GM12891 (cell line): Measurements from ENCODE around the gene MUC5AC.
"Not testable (repeated sequence)": the region's sequence is repeated elsewhere in the genome, so short reads cannot be mapped to it uniquely, and the experiment has no call there.

ENCODE experiments used
- DNase-seq: peaks from one replicate; pipeline ENCODE4 v3.0.0; 2011; ENCODE audit warnings: low spot score; ENCODE audit not compliant: insufficient read length
- FAIRE-seq: peaks from 2 replicates; lab custom pipeline; 2011; peaks lifted over from hg19 to GRCh38; lab: Jason Lieb, UNC
- PAX5 ChIP-seq: IDR thresholded peaks from 2 replicates; pipeline ENCODE4 v1.6.1; 2011; ENCODE audit warnings: low read length, moderate library complexity, mild to moderate bottlenecking; ENCODE audit not compliant: insufficient read depth, severe bottlenecking
- POLR2A ChIP-seq: IDR thresholded peaks from 2 replicates; pipeline ENCODE4 v1.6.1; 2011; ENCODE audit warnings: low read depth, low read length, control low read depth
- POLR2AphosphoS5 ChIP-seq: IDR thresholded peaks from 2 replicates; pipeline ENCODE4 v1.6.1; 2011; ENCODE audit warnings: low read depth, low read length, control low read depth
- POU2F2 ChIP-seq: IDR thresholded peaks from 2 replicates; pipeline ENCODE4 v1.6.1; 2011; ENCODE audit warnings: low read depth, mild to moderate bottlenecking, control low read depth, low read length, moderate library complexity
- SPI1 ChIP-seq: IDR thresholded peaks from 2 replicates; pipeline ENCODE4 v1.6.1; 2011; ENCODE audit warnings: low read depth, low read length, control low read depth
- TAF1 ChIP-seq: IDR thresholded peaks from 2 replicates; pipeline ENCODE4 v1.6.1; 2011; ENCODE audit warnings: low read depth, low read length, control low read depth

MUC5AC gene

DNA sequence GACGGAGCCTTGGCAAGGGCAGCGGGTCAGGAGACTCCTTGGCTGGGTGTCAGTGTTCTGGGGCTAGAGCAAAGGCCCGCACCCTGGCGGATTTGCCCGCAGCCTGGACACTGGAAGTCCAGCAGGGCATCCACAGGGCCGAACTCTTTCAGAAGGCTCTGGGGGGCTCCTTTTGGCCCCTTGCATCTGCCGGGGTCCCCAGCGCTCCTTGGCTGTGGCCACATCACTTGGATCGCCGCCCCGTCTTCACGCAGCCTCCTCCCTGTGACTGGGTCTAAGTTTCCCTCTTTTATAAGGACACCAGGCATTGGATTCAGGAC is 20.0 kb downstream of the MUC5AC start:
- TF ChIP-seq POLR2AphosphoS5 (no peak), POLR2A (no peak), TAF1 (no peak)
- no peak for DNase-seq
- no peak for FAIRE-seq

DNA sequence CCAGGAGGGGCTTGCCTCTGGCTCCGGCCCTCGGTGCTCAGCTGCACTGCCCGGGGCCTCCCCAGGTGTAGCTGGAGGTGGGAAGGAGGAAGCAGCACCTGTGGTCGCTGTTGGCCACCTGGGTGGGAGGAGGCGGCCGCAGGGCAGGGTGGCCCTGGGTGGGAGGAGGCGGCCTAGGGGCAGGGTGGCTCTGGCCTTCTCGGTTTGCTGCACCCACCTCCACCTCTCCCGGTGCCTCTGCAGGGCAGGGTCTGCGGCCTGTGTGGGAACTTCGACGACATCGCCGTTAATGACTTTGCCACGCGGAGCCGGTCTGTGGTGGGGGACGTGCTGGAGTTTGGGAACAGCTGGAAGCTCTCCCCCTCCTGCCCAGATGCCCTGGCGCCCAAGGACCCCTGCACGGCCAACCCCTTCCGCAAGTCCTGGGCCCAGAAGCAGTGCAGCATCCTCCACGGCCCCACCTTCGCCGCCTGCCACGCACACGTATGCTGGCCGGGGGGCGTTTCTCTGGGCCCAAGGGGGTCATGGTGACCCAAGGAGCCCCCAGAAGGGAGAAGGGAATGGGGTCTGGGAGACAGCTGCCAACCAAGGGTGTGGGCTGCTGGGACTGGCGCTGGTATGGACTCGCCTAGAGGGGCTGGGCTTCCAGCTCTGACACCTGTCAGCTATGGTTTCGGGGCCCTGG is 20.6 kb downstream of the MUC5AC start:
- TF ChIP-seq SPI1 (no peak), TAF1 (no peak)
- no peak for DNase-seq
- no peak for FAIRE-seq

DNA sequence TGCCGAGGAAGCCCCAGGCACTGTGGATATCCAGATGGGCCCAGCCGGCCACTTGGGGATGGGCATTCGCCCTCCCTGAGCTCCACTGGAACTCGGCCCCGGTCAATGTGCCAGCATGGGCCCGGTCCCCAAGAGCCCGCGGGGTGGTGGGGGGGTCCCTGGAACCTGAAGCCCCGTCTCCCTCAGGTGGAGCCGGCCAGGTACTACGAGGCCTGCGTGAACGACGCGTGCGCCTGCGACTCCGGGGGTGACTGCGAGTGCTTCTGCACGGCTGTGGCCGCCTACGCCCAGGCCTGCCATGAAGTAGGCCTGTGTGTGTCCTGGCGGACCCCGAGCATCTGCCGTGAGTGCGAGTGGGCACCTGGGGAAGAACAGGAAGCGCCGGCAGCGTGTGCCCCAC is 21.2 kb downstream of the MUC5AC start:
- DNase-seq (no peak), FAIRE-seq (no peak)
- TF ChIP-seq POLR2A (no peak), PAX5 (no peak), POU2F2 (no peak), SPI1 (no peak), POLR2AphosphoS5 (no peak), TAF1 (no peak)

DNA sequence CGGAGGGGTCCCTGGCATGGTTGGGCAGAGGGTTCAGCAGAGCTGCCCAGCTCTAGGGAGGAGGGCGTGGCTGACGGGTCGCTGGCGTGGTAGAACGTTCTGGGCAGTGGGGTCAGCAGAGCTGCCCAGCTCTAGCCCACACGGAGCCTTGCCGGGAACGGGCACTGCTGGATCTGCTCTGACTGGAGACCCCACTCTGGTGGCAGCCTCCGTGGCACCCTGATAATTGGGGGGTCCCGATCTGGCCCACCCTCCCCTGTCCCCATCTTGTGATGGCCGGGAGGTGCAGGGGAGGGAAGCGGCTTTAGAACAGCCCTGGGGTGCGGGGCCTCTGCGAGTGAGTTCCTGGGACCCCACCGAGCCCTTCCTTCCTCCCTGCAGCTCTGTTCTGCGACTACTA is 21.9 kb downstream of the MUC5AC start:
- no peak for FAIRE-seq
- TF ChIP-seq SPI1 (no peak), POLR2A (no peak), PAX5 (no peak), POU2F2 (no peak), POLR2AphosphoS5 (no peak), TAF1 (no peak)
- no peak for DNase-seq

DNA sequence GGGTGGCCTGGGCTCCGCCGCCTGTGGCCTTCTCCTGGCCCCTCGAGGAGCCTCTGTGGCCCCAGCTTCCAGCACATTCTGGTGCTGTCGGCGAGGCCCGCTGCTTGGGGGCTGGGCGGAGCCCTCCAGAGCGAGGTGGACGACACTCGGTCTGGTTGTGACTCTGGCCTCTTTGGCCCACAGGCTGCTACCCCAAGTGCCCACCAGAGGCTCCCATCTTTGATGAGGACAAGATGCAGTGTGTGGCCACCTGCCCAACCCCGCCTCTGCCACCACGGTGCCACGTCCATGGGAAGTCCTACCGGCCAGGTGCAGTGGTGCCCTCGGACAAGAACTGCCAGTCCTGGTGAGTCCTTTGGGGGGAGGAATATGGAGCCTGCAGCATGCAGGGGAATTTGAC is 22.4 kb downstream of the MUC5AC start:
- FAIRE-seq (no peak), DNase-seq (no peak)
- TF ChIP-seq TAF1, result no peak
- TF ChIP-seq POU2F2, result no peak
- no peak for TF ChIP-seq POLR2A
- TF ChIP-seq POLR2AphosphoS5, result no peak
- TF ChIP-seq PAX5, result no peak
- no peak for TF ChIP-seq SPI1

DNA sequence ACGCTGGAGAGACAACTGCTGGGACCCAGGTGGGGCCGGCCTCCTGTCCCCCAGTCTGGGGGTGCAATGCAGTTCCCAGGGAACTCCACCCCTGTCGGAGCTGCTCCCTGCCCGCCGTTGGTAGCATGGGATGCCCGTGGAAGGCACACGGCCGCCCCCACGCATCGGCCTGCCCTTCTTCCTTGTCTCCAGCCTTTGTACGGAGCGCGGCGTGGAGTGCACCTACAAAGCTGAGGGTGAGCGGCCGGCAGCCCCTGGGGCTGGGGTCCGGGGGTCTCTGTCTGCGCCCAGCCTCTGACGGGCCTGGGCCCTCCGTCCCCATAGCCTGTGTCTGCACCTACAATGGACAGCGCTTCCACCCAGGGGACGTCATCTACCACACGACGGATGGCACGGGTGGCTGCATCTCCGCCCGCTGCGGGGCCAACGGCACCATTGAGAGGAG is 23.2 kb downstream of the MUC5AC start:
- TF ChIP-seq POLR2AphosphoS5, result no peak
- TF ChIP-seq PAX5, result no peak
- TF ChIP-seq TAF1, result no peak
- TF ChIP-seq POU2F2, result no peak
- TF ChIP-seq POLR2A, result no peak
- TF ChIP-seq SPI1, result no peak
- FAIRE-seq (no peak), DNase-seq (no peak)

DNA sequence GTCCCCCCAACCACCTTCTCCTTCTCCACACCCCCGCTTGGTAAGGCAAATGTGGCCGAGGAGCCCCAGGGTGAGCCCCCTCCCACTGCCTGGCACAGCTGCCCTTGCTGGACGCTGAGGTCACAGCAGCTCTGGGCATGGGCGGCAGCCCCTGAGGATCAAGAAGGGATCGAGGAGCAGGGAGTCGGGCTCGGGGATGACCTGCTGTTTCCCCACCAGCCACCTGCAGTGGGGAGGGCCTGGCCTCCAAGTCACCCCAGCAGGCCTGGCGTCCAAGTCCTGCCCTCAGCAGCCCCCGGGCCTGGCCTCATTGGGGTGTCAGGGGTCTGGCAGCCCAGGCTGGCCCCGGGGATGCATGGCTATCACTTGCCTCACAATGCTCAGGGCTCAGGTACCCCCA is 23.7 kb downstream of the MUC5AC start:
- TF ChIP-seq POLR2AphosphoS5 (no peak), PAX5 (no peak), POU2F2 (no peak), TAF1 (no peak), POLR2A (no peak), SPI1 (no peak)
- FAIRE-seq (no peak), DNase-seq (no peak)

DNA sequence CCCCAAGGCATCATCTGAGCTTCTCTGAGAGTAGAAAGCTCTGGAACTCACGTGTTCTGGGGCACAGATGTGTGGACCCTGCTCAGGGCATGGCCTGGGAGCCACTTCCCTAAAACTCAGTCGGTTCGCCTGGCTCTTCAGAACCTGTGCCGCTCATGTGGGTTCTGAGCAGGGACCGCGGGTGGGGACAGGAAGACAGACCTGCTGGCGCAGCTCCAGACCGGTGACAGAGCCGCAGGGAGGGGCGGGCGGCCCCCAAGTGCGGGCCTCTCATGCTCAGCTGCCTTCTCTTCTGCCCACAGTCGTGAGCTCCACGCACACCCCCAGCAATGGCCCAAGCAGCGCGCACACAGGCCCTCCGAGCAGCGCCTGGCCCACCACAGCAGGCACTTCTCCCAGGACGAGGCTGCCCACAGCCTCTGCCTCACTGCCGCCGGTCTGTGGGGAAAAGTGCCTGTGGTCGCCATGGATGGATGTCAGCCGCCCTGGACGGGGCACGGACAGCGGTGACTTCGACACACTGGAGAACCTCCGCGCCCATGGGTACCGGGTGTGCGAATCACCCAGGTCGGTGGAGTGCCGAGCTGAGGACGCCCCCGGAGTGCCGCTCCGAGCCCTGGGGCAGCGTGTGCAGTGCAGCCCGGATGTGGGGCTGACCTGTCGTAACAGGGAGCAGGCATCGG is 24.2 kb downstream of the MUC5AC start:
- no peak for DNase-seq
- no peak for TF ChIP-seq TAF1
- no peak for FAIRE-seq

DNA sequence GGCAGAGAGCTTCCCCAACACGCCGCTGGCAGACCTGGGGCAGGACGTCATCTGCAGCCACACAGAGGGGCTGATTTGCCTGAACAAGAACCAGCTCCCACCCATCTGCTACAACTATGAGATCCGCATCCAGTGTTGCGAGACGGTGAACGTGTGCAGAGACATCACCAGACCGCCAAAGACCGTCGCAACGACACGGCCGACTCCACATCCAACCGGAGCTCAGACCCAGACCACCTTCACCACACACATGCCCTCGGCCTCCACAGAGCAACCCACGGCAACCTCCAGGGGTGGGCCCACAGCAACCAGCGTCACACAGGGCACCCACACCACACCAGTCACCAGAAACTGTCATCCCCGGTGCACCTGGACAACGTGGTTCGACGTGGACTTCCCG is 26.4 kb downstream of the MUC5AC start:
- not testable (repeated sequence) for DNase-seq, FAIRE-seq

DNA sequence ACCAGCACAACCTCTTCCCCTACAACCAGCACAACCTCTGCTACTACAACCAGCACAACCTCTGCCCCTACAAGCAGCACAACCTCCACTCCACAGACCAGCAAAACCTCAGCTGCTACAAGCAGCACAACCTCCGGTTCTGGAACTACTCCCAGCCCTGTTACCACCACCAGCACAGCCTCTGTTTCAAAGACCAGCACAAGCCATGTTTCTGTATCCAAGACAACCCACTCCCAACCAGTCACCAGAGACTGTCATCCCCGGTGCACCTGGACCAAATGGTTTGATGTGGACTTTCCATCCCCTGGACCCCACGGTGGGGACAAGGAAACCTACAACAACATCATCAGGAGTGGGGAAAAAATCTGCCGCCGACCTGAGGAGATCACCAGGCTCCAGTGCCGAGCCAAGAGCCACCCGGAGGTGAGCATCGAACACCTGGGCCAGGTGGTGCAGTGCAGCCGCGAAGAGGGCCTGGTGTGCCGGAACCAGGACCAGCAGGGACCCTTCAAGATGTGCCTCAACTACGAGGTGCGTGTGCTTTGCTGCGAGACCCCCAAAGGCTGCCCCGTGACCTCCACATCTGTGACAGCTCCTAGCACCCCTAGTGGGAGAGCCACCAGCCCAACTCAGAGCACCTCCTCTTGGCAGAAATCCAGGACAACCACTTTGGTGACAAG is 30.8 kb downstream of the MUC5AC start:
- not testable (repeated sequence) for DNase-seq, FAIRE-seq

DNA sequence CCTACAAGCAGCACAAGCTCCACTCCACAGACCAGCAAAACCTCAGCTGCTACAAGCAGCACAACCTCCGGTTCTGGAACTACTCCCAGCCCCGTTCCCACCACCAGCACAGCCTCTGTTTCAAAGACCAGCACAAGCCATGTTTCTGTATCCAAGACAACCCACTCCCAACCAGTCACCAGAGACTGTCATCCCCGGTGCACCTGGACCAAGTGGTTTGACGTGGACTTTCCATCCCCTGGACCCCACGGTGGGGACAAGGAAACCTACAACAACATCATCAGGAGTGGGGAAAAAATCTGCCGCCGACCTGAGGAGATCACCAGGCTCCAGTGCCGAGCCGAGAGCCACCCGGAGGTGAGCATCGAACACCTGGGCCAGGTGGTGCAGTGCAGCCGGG is 32.1 kb downstream of the MUC5AC start:
- FAIRE-seq, DNase-seq: not testable (repeated sequence)

DNA sequence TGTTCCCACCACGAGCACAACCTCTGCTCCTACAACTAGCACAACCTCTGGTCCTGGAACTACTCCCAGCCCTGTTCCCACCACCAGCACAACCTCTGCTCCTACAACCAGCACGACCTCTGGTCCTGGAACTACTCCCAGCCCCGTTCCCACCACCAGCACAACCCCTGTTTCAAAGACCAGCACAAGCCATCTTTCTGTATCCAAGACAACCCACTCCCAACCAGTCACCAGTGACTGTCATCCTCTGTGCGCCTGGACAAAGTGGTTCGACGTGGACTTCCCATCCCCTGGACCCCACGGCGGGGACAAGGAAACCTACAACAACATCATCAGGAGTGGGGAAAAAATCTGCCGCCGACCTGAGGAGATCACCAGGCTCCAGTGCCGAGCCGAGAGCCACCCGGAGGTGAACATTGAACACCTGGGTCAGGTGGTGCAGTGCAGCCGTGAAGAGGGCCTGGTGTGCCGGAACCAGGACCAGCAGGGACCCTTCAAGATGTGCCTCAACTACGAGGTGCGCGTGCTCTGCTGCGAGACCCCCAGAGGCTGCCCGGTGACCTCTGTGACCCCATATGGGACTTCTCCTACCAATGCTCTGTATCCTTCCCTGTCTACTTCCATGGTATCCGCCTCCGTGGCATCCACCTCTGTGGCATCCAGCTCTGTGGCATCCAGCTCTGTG is 34.2 kb downstream of the MUC5AC start:
- FAIRE-seq, DNase-seq: not testable (repeated sequence)
